IPS-18a (cell line): ENCODE measurements around the gene MARF1.
"Not testable (repeated sequence)": the region's sequence is repeated elsewhere in the genome, so short reads cannot be mapped to it uniquely, and the experiment has no call there.

Experiments used
- H3K27ac ChIP-seq: one replicate; pipeline ENCODE4 v1.5.1; 2013; ENCODE audit warnings: low read length
- H3K27me3 ChIP-seq: one replicate; pipeline ENCODE4 v1.6.1; 2013; ENCODE audit warnings: mild to moderate bottlenecking, low read length; ENCODE audit not compliant: control insufficient read depth, insufficient read depth
- H3K36me3 ChIP-seq: one replicate; pipeline ENCODE4 v1.6.1; 2013; ENCODE audit warnings: low read depth, low read length; ENCODE audit not compliant: control insufficient read depth
- H3K4me1 ChIP-seq: one replicate; pipeline ENCODE4 v1.6.1; 2013; ENCODE audit warnings: low read depth, low read length; ENCODE audit not compliant: control insufficient read depth
- H3K4me3 ChIP-seq: one replicate; pipeline ENCODE4 v1.5.1; 2013; ENCODE audit warnings: low read length
- H3K9ac ChIP-seq: one replicate; pipeline ENCODE4 v1.6.1; 2013; ENCODE audit warnings: mild to moderate bottlenecking, low read length, moderate library complexity
- H3K9me3 ChIP-seq: one replicate; pipeline ENCODE4 v1.6.1; 2013; ENCODE audit warnings: low read depth, low read length; ENCODE audit not compliant: control insufficient read depth

MARF1 gene

DNA sequence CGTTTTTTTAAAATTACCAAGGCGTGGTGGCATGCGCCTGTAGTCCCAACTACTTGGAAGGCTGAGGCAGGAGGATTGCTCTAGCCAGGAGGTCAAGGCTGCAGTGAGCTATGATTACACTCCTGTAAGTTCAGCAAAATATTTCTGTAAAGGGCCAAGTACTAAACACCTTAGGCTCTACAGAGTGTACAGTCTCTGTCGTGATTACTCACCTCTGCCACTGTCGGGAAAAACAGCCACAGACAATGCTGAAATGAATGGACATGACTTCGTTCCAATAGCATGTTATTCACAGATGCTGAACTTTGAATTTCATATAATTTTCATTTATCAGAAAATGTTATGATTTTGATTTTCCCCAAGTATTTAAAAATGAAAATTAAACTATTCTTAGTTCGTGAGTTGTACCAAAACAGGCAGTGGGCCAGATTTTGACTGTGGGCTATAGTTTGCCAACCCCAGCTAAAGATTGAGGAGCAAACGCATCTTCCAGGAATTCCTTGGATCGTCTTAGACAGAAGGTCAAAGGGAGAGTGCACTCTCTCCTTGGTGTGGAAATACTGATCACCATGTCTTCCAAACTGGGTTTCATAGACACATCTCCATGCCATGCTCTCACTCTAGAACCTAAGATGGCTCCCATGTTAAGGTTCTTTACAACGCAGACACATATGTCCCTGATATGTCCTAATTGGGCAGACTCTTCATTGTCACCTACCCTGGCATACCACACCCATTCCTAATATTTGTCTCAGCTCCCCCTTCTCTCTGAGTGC is 89.5 kb downstream of the MARF1 start:
- H3K9ac ChIP-seq = no peak overlapping the region
- H3K27ac ChIP-seq = no peak overlapping the region
- H3K36me3 ChIP-seq = no peaks in the 10 kb centered on the region
- no peaks in the 10 kb centered on the region for H3K27me3 ChIP-seq
- no peak overlapping the region for H3K4me3 ChIP-seq
- no peaks in the 10 kb centered on the region for H3K9me3 ChIP-seq
- H3K4me1 ChIP-seq = peaks cover 4% of the 10 kb centered on the region

GRCh38 chr16:15552507-15552906 is 90.4 kb downstream of the MARF1 start:
- Histone ChIP-seq H3K9me3 (no peaks in the 10 kb centered on the region), H3K27me3 (no peaks in the 10 kb centered on the region), H3K4me3 (no peak overlapping the region), H3K36me3 (no peaks in the 10 kb centered on the region), H3K9ac (no peak overlapping the region), H3K27ac (no peak overlapping the region), H3K4me1 (peaks cover 4% of the 10 kb centered on the region)

DNA sequence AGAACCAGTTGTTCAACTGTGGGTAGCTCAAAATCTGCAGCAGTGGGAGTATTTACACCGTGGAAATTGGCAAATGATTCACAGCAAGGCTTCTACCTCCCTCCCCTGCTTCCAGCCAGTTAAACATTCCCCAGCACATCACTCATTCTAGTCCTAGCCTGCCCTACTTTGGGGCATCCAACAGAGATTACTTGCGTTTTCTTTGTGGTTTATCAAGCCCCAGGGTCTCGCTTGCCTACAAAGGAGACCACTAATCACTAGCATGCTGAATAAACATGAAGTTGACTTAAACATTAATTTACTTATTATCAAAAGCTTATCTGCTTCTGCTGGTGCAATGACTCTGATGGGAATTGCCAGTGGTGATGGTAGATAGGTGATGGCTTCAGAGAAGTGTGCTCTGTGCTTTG is 94.5 kb downstream of the MARF1 start:
- peaks cover under 1% of the 10 kb centered on the region for H3K9me3 ChIP-seq
- H3K36me3 ChIP-seq = no peaks in the 10 kb centered on the region
- H3K4me3 ChIP-seq = no peak overlapping the region
- H3K27me3 ChIP-seq = no peaks in the 10 kb centered on the region
- peaks cover 4% of the 10 kb centered on the region for H3K4me1 ChIP-seq
- no peak overlapping the region for H3K9ac ChIP-seq
- no peak overlapping the region for H3K27ac ChIP-seq

DNA sequence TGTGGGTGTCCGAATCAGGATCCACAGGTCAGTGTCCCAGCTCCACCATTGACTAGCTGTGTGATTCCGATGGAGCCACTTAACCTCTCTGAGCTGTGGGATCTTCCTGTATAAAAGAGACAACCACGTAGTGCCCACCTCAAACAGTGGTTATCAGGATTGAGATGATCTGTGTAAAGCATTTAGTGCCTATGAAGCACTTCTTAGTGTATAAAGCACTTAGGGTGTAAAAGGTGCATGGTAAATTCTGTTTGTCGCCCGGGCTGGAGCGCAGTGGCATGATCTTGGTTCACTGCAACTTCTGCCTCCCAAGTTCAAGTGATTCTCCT is 95.2 kb downstream of the MARF1 start:
- Histone ChIP-seq H3K36me3 (no peaks in the 10 kb centered on the region), H3K27me3 (no peaks in the 10 kb centered on the region), H3K9ac (no peak overlapping the region), H3K4me1 (peaks cover 4% of the 10 kb centered on the region), H3K4me3 (no peak overlapping the region), H3K27ac (no peak overlapping the region), H3K9me3 (peaks cover 3% of the 10 kb centered on the region)

DNA sequence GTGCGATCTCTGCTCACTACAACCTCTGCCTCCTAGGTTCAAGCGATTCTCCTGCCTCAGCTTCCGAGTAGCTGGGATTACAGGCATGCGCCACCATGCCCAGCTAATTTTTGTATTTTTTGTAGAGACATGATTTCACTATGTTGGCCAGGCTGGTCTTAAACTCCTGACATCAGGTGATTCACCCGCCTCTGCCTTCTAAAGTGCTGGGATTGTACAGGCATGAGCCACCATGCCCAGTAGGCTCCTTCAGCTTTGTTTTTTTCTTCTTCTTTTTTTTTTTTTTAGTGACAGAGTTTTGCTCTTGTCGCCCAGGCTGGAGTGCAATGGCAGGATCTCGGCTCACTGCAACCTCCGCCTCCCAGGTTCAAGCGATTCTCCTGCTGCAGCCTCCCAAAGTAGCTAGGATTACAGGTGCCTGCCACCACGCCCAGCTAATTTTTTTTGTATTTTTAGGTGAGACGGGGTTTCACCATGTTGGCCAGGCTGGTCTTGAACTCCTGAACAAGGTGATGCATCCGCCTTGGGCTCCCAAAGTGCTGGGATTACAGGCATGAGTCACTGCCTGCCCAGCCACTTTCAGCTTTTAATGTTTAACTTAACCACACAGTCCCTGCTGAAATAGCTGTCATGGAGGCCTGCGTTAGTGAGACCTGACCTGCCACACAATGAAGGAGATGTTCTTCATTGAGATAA is 95.7 kb downstream of the MARF1 start:
- H3K9ac ChIP-seq, H3K36me3 ChIP-seq, H3K9me3 ChIP-seq, H3K27ac ChIP-seq, H3K4me1 ChIP-seq, H3K4me3 ChIP-seq, H3K27me3 ChIP-seq: not testable (repeated sequence)

GRCh38 chr16:15545544-15545943 is 97.4 kb downstream of the MARF1 start:
- no peak overlapping the region for H3K9ac ChIP-seq
- no peak overlapping the region for H3K4me3 ChIP-seq
- no peaks in the 10 kb centered on the region for H3K36me3 ChIP-seq
- no peaks in the 10 kb centered on the region for H3K27me3 ChIP-seq
- H3K9me3 ChIP-seq = peaks cover 3% of the 10 kb centered on the region
- H3K27ac ChIP-seq = no peak overlapping the region
- H3K4me1 ChIP-seq = peaks cover 5% of the 10 kb centered on the region

DNA sequence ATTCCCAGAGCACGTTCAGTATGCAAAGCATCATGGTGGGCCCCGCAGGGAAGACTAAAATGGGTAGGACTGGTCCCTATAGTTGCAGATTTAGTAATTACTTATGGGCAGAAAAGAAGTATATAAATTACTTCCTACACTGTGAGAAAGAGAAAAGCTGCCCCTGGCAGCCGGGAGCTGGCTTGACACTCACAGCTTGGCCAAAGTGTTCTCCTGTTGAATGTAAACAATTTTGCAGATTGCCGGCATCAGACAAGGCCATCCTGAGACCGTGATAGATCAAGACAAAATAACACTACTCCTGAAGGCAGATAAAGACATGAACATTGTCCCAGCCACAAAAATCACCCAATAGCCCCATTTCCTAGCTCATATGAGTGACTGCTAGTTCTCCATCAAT is 98.5 kb downstream of the MARF1 start:
- Histone ChIP-seq H3K9me3 (peaks cover 3% of the 10 kb centered on the region), H3K27ac (no peak overlapping the region), H3K9ac (no peak overlapping the region), H3K27me3 (no peaks in the 10 kb centered on the region), H3K36me3 (no peaks in the 10 kb centered on the region), H3K4me1 (peaks cover 5% of the 10 kb centered on the region), H3K4me3 (no peak overlapping the region)
